GM13977 (cell line): ENCODE measurements around the gene WFDC9.
"Not testable (repeated sequence)": the region's sequence is repeated elsewhere in the genome, so short reads cannot be mapped to it uniquely, and the experiment has no call there.

Source experiments
- DNase-seq: peaks from one replicate; pipeline ENCODE4 v3.0.0; 2012; ENCODE audit warnings: low spot score
- in situ Hi-C: fragments of 300-500 bp; cut with MboI; formaldehyde crosslinking; loops from one replicate; pipeline ENCODE4 v1.12.0; 2022; ENCODE audit warnings: low sequenced_read_pairs, low pct_unique_long_range_greater_than_20kb, mixed read lengths, inconsistent platforms; ENCODE audit not compliant: unreplicated experiment
- TF ChIP-seq, protein P1 (sequence below): IDR thresholded peaks from 2 replicates; pipeline ENCODE4 v1.5.1; 2012; ENCODE audit warnings: mild to moderate bottlenecking, control low read depth; ENCODE audit not compliant: insufficient read depth; ENCODE audit errors: extremely low read depth, missing control alignments

The WFDC9 gene

DNA sequence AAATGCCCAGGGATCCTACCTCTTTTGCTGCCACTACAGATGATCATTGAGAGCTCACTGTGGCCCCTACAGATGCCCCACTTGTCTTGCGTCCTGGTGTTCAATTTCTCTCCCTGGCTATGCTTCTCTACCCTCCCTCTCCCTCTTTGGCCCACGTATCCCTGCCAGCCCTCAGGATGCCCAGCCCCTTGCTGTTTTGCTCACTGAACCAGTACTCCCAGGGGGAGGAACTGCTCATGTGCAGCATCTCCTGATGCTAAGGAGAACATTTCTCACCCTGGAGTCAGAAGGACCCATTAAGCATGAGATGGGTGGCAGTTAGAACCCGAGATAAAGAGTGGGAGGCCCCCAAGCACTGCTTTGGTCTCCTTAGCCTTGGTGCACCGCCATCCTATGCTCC, at the start of gene WFDC9:
WFDC9 (minus strand) TSS at position 101 of the 400 bp plus-strand sequence. CDS start 21,103 bp downstream, outside the sequence.
- DNase-seq: no peak
- in situ Hi-C loops: no loop called here
- TF ChIP-seq, protein P1, sequence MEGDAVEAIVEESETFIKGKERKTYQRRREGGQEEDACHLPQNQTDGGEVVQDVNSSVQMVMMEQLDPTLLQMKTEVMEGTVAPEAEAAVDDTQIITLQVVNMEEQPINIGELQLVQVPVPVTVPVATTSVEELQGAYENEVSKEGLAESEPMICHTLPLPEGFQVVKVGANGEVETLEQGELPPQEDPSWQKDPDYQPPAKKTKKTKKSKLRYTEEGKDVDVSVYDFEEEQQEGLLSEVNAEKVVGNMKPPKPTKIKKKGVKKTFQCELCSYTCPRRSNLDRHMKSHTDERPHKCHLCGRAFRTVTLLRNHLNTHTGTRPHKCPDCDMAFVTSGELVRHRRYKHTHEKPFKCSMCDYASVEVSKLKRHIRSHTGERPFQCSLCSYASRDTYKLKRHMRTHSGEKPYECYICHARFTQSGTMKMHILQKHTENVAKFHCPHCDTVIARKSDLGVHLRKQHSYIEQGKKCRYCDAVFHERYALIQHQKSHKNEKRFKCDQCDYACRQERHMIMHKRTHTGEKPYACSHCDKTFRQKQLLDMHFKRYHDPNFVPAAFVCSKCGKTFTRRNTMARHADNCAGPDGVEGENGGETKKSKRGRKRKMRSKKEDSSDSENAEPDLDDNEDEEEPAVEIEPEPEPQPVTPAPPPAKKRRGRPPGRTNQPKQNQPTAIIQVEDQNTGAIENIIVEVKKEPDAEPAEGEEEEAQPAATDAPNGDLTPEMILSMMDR: no peak

DNA sequence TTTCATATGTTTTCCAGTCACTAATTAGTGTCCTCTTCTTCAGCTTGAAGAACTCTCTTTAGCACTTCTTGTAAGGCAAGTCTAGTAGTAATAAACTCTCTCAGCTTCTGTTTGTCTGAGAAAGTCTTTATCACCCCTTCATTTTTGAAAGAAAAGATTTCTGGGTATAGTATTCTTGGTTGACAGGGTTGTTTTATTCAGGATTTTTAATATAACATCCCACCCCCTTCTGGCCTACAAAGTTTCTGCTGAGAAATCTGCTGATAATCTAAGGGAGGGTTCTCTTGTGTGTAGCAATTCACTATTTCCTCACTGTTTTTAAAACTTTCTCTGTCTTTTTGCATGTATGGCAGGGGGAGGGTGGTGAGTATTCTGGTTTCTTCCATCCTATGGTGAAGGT, 48.6 kb upstream of the WFDC9 start:
- TF ChIP-seq, protein P1: no peak
- no peak for DNase-seq
- in situ Hi-C loops: no loop called here

- TF ChIP-seq, protein P1: no peak
- DNase-seq: no peak
- in situ Hi-C loops: no loop called here
Observed at GRCh38 chr20:45672765-45673164, 41.7 kb upstream of the WFDC9 start.

- no peak for DNase-seq
- in situ Hi-C loops: no loop called here
- TF ChIP-seq, protein P1: no peak
Observed at GRCh38 chr20:45670139-45670538, 39.1 kb upstream of the WFDC9 start, which contains the start of gene WFDC11. WFDC11 (minus strand) TSS chr20:45670239; CDS start chr20:45650600, 19,639 bp downstream.

GRCh38 chr20:45657038-45657437, 26.0 kb upstream of the WFDC9 start:
- DNase-seq, in situ Hi-C loops: not testable (repeated sequence)

GRCh38 chr20:45651726-45652125, 20.6 kb upstream of the WFDC9 start:
- in situ Hi-C loops, DNase-seq: not testable (repeated sequence)

DNA sequence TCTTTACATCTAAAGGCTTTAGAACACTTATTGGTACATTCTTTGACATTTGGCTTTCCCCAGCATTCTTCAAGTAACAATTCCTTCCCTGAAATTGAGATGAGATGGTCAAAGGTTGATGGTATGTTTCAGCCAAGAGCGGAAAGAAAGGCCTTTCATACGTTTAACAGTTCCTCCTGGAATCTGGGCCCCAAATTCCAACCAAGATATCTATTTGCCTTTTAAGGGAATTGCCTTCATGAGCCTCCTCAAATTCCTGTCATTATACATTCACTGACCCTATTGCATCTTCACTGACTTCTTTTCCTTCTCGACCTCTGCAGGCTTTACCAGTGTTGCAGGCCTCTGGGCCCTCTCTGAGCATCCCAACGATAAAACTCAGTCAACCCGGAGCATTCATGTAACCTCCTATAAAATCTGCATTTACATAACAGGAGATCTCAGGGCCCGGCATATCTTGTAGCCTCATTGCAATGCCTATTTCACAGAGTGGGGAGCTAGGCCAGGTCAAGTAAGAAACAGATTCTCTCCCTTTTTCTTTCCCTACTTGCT, 18.3 kb upstream of the WFDC9 start:
- in situ Hi-C loops: no loop called here
- no peak for DNase-seq
- TF ChIP-seq, protein P1: no peak
